K562 (cell line): Measurements from ENCODE around the gene PLSCR3. TPM values are rescaled to one million over a fixed set of nuclear protein-coding genes. Genes with fewer than 3 reads are reported as not detected.

Experiments
- ARID2 ChIP-seq: fragments of 450-650 bp; IDR thresholded peaks from 2 replicates; pipeline ENCODE4 v1.6.1; 2017; ENCODE audit warnings: antibody characterized with exemption, mild to moderate bottlenecking
- ELF2 ChIP-seq: fragments of 250-450 bp; sonication (Bioruptor Pico); IDR thresholded peaks from 2 replicates; pipeline ENCODE4 v1.5.0; 2021; ENCODE audit warnings: mild to moderate bottlenecking
- HDAC3 ChIP-seq: fragments of 450-650 bp; IDR thresholded peaks from 2 replicates; pipeline ENCODE4 v1.6.1; 2018; ENCODE audit warnings: borderline replicate concordance, mild to moderate bottlenecking, moderate library complexity; ENCODE audit not compliant: partially characterized antibody
- JUND ChIP-seq, 2 experiments: IDR thresholded peaks; 2 replicates in 1 of 2; 3 replicates in 1 of 2; pipeline ENCODE4 v1.6.1; 2011; ENCODE audit warnings: borderline replicate concordance in 2 of 2, low read depth in 2 of 2, low read length in 2 of 2, improper control_type of control experiment in 1 of 2, missing biosample characterization in 1 of 2, missing genetic modification characterization in 1 of 2, missing genetic modification reagents in 1 of 2
- LEF1 ChIP-seq: fragments of 450-650 bp; IDR thresholded peaks from 2 replicates; pipeline ENCODE4 v1.6.1; 2016; ENCODE audit warnings: mild to moderate bottlenecking
- PCBP1 ChIP-seq: fragments of 200-400 bp; formaldehyde crosslinking; IDR thresholded peaks from 2 replicates; pipeline ENCODE4 v1.6.1; 2018; ENCODE audit warnings: mild to moderate bottlenecking, low read depth, low read length; ENCODE audit not compliant: poor library complexity, severe bottlenecking
- RBM14 ChIP-seq: fragments of 200-400 bp; formaldehyde crosslinking; IDR thresholded peaks from 2 replicates; pipeline ENCODE4 v1.6.1; 2018; ENCODE audit warnings: low read depth, mild to moderate bottlenecking, low read length, moderate library complexity, borderline replicate concordance; ENCODE audit not compliant: insufficient read depth
- SAFB ChIP-seq: fragments of 200-400 bp; formaldehyde crosslinking; IDR thresholded peaks from 2 replicates; pipeline ENCODE4 v1.6.1; 2017; ENCODE audit warnings: low read depth, low read length, borderline replicate concordance
- TCF7 ChIP-seq: sonication (generic); IDR thresholded peaks from 2 replicates; pipeline ENCODE4 v1.6.1; 2016; ENCODE audit warnings: antibody characterized with exemption, borderline replicate concordance
- ZBTB8A ChIP-seq: fragments of 450-650 bp; IDR thresholded peaks from 2 replicates; pipeline ENCODE4 v1.6.1; 2018; ENCODE audit warnings: mild to moderate bottlenecking, moderate library complexity; ENCODE audit not compliant: partially characterized antibody
- ZNF12 ChIP-seq: sonication (generic); formaldehyde crosslinking; IDR thresholded peaks from 2 replicates; pipeline ENCODE4 v1.4.0; 2020; ENCODE audit warnings: mild to moderate bottlenecking, missing genetic modification reagents
- ZNF282 ChIP-seq: sonication (generic); formaldehyde crosslinking; IDR thresholded peaks from 2 replicates; pipeline ENCODE4 v1.8.1; 2023; ENCODE audit warnings: missing genetic modification reagents
- ZSCAN29 ChIP-seq: fragments of 450-650 bp; IDR thresholded peaks from 2 replicates; pipeline ENCODE4 v1.6.1; 2017
- polyA plus RNA-seq, 8 experiments: library from polyadenylated mRNA; depleted of rRNA in 4 of 8; stranded (reverse) in 5 of 8; unstranded in 3 of 8; fragments of >200 nt; fragmentation: Nextera tagmentation in 2 of 8; fragmentation: Illumina TruSeq in 1 of 8; extraction: Ambion mirVana in 2 of 8; extraction: Trizol in 1 of 8; gene quantifications; 2 replicates each; pipeline versions ENCODE4 v1.2.1 to v1.2.3, GENCODE V29; 2011 to 2014; ENCODE audit warnings: inconsistent platforms in 1 of 8, missing spikeins in 1 of 8
- total RNA-seq, 7 experiments: library from RNA; depleted of rRNA in 6 of 7; stranded (reverse); fragments of >200 nt in 6 of 7; fragmentation: Illumina TruSeq in 2 of 7; extraction: Trizol in 2 of 7; gene quantifications; 2 replicates each; pipeline versions ENCODE4 v1.2.1 to v1.2.3, GENCODE V29; 2011 to 2021; ENCODE audit warnings: low replicate concordance in 1 of 7
- TF ChIP-seq, protein P1 (sequence below), 2 experiments: fragments of 450-650 bp; formaldehyde crosslinking in 1 of 2; IDR thresholded peaks; 2 replicates each; pipeline versions ENCODE4 v1.4.0 to v1.6.1; 2014 to 2020; ENCODE audit warnings: mild to moderate bottlenecking in 2 of 2, borderline replicate concordance in 1 of 2, low read depth in 1 of 2
- TF ChIP-seq, protein P2 (sequence below), 3 experiments: fragments of 200-800 bp in 1 of 3; sonication (Bioruptor generic) in 1 of 3; sonication (generic) in 1 of 3; formaldehyde crosslinking in 1 of 3; IDR thresholded peaks; 2 replicates each; pipeline versions ENCODE4 v1.6.1 to v1.8.0; 2016 to 2022; ENCODE audit warnings: mild to moderate bottlenecking in 2 of 3, missing compliant biosample characterization in 2 of 3, missing genetic modification characterization in 2 of 3, missing genetic modification reagents in 1 of 3
- TF ChIP-seq, protein P3 (sequence below): sonication (generic); formaldehyde crosslinking; IDR thresholded peaks from 2 replicates; pipeline ENCODE4 v1.8.1; 2023; ENCODE audit warnings: mild to moderate bottlenecking, missing genetic modification reagents

Gene PLSCR3
- total and polyA plus RNA-seq, 9 of the 15 experiments (the other 6 are each of a cell fraction or from before 2014, with no cell fraction given) = 3.2 to 16.8 (median 4.5) TPM

DNA sequence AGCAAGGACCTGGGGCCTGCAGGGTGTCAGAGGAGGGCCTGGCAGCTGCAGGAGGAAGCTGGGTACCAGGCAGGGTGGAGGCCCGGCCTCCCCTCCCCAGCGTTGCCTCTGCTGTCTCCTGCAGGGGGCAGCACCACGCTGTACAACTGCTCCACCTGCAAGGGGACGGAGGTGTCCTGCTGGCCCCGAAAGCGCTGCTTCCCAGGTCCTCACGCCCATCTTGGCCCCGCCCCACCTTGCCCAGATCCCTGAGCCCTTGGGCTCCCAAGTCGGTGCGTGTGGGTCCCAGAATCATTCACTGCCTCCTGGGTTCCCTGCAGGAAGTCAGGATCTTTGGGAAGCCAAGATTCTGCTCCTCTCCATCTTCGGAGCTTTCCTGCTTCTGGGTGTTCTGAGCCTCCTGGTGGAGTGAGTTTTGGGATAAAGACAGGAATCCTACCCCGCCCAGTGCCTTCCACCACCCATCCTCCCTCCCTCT, 38.2 kb downstream of the PLSCR3 start (continued):
- TF ChIP-seq, protein P1, sequence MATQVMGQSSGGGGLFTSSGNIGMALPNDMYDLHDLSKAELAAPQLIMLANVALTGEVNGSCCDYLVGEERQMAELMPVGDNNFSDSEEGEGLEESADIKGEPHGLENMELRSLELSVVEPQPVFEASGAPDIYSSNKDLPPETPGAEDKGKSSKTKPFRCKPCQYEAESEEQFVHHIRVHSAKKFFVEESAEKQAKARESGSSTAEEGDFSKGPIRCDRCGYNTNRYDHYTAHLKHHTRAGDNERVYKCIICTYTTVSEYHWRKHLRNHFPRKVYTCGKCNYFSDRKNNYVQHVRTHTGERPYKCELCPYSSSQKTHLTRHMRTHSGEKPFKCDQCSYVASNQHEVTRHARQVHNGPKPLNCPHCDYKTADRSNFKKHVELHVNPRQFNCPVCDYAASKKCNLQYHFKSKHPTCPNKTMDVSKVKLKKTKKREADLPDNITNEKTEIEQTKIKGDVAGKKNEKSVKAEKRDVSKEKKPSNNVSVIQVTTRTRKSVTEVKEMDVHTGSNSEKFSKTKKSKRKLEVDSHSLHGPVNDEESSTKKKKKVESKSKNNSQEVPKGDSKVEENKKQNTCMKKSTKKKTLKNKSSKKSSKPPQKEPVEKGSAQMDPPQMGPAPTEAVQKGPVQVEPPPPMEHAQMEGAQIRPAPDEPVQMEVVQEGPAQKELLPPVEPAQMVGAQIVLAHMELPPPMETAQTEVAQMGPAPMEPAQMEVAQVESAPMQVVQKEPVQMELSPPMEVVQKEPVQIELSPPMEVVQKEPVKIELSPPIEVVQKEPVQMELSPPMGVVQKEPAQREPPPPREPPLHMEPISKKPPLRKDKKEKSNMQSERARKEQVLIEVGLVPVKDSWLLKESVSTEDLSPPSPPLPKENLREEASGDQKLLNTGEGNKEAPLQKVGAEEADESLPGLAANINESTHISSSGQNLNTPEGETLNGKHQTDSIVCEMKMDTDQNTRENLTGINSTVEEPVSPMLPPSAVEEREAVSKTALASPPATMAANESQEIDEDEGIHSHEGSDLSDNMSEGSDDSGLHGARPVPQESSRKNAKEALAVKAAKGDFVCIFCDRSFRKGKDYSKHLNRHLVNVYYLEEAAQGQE (IDR thresholded peaks at IDR 0.05; ENCODE audit: borderline replicate concordance) = peak; percentile 86
- TF ChIP-seq, protein P1 (CRISPR knock-in tag; IDR thresholded peaks at IDR 0.05; ENCODE audit: low read depth) = no peak
- TF ChIP-seq LEF1 = no peak
- TF ChIP-seq ZNF282 (CRISPR knock-in tag) = no peak
- no peak for TF ChIP-seq SAFB
- 0 out of 2 replicates have a peak, but pooled peaks have one; percentile 20 for TF ChIP-seq JUND (IDR thresholded peaks at IDR 0.05; ENCODE audit: borderline replicate concordance, low read depth, low read length)
- TF ChIP-seq JUND (tag; IDR thresholded peaks at IDR 0.05; ENCODE audit: borderline replicate concordance, low read depth, low read length) = no peak; the same call in 2 of the 3 replicates
- no peak for TF ChIP-seq HDAC3
- TF ChIP-seq ZNF12 (CRISPR knock-in tag) = no peak
- peak; percentile 9; the same call in 1 of the 2 replicates for TF ChIP-seq ARID2
- TF ChIP-seq PCBP1 = no peak
- TF ChIP-seq, protein P2, sequence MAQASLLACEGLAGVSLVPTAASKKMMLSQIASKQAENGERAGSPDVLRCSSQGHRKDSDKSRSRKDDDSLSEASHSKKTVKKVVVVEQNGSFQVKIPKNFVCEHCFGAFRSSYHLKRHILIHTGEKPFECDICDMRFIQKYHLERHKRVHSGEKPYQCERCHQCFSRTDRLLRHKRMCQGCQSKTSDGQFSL (CRISPR knock-in tag; IDR thresholded peaks at IDR 0.05) = peak; percentile 67; the same call in 1 of the 2 replicates
- TF ChIP-seq, protein P2 (tag; IDR thresholded peaks at IDR 0.05) = no peak
- TF ChIP-seq RBM14 = no peak
- no peak for TF ChIP-seq ZSCAN29
- TF ChIP-seq TCF7 = no peak
- no peak for TF ChIP-seq ZBTB8A
- TF ChIP-seq ELF2 (CRISPR knock-in tag) = no peak
- TF ChIP-seq, protein P3, sequence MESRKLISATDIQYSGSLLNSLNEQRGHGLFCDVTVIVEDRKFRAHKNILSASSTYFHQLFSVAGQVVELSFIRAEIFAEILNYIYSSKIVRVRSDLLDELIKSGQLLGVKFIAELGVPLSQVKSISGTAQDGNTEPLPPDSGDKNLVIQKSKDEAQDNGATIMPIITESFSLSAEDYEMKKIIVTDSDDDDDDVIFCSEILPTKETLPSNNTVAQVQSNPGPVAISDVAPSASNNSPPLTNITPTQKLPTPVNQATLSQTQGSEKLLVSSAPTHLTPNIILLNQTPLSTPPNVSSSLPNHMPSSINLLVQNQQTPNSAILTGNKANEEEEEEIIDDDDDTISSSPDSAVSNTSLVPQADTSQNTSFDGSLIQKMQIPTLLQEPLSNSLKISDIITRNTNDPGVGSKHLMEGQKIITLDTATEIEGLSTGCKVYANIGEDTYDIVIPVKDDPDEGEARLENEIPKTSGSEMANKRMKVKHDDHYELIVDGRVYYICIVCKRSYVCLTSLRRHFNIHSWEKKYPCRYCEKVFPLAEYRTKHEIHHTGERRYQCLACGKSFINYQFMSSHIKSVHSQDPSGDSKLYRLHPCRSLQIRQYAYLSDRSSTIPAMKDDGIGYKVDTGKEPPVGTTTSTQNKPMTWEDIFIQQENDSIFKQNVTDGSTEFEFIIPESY (CRISPR knock-in tag) = 0 out of 2 replicates have a peak, but pooled peaks have one; percentile 24
